PC-3 (cell line): Measurements from ENCODE around the gene PLPPR5. TPM values are rescaled to one million over a fixed set of nuclear protein-coding genes. Genes with fewer than 3 reads are reported as not detected.

ENCODE experiments used
- ATAC-seq: fragments of 200-7000 bp; cut with Tn5 transposase; 2 replicates; pipeline ENCODE4 v1.9.1; 2020; ENCODE audit warnings: mild to moderate bottlenecking, moderate library complexity
- BruUV-seq: library from RNA; stranded (reverse); fragments of 400-500 nt; replicated peaks from 2 replicates; lab custom pipeline; 2021; lab: Mats Ljungman, UMichigan
- CTCF ChIA-PET: fragments of 300-600 bp; sonication (Branson Sonifier 250); formaldehyde crosslinking; loops from one replicate; lab custom pipeline; 2022; ENCODE audit warnings: antibody characterized with exemption; lab: Charles Lee
- POLR2A ChIA-PET: fragments of 300-600 bp; sonication (Branson Sonifier 250); formaldehyde crosslinking; loops from one replicate; lab custom pipeline; 2022; ENCODE audit warnings: antibody characterized with exemption; ENCODE audit not compliant: unreplicated experiment; lab: Charles Lee
- DNase-seq: peaks from one replicate; pipeline ENCODE4 v3.0.0-alpha.2; 2015
- H2AFZ ChIP-seq: fragments of 300-600 bp; sonication (generic); 2 replicates; pipeline ENCODE4 v1.6.0; 2016; ENCODE audit warnings: antibody characterized with exemption, low read length
- H3F3A ChIP-seq: fragments of 300-600 bp; sonication (generic); one replicate; pipeline ENCODE4 v1.6.0; 2017; ENCODE audit warnings: antibody characterized with exemption, low read length, control low read depth, mild to moderate bottlenecking; ENCODE audit not compliant: unreplicated experiment
- H3K27ac ChIP-seq: fragments of 300-600 bp; sonication (generic); 2 replicates; pipeline ENCODE4 v1.5.1; 2016; ENCODE audit warnings: mild to moderate bottlenecking, low read length
- H3K27me3 ChIP-seq: fragments of 300-600 bp; sonication (generic); 2 replicates; pipeline ENCODE4 v1.6.1; 2016; ENCODE audit warnings: low read length, mixed read lengths
- H3K36me3 ChIP-seq: fragments of 300-600 bp; sonication (generic); 2 replicates; pipeline ENCODE4 v1.6.1; 2016; ENCODE audit warnings: low read depth, mixed run types, low read length, mixed read lengths
- H3K4me1 ChIP-seq: fragments of 300-600 bp; sonication (generic); 2 replicates; pipeline ENCODE4 v1.5.1; 2016; ENCODE audit warnings: low read length; ENCODE audit not compliant: insufficient read depth
- H3K4me2 ChIP-seq: fragments of 300-600 bp; sonication (generic); 2 replicates; pipeline ENCODE4 v1.6.0; 2016; ENCODE audit warnings: low read length
- H3K4me3 ChIP-seq: fragments of 300-600 bp; sonication (generic); 2 replicates; pipeline ENCODE4 v1.5.1; 2016; ENCODE audit warnings: mild to moderate bottlenecking, low read length, mixed read lengths
- H3K79me2 ChIP-seq: fragments of 300-600 bp; sonication (generic); 2 replicates; pipeline ENCODE4 v1.6.1; 2017; ENCODE audit warnings: low read length, mixed read lengths
- H3K9ac ChIP-seq: fragments of 300-600 bp; sonication (generic); 2 replicates; pipeline ENCODE4 v1.6.0; 2016; ENCODE audit warnings: mild to moderate bottlenecking, low read length
- H3K9me2 ChIP-seq: fragments of 300-600 bp; sonication (generic); replicated peaks from 2 replicates; pipeline ENCODE4 v1.6.1; 2016; ENCODE audit warnings: mixed run types, low read length, mixed read lengths
- H3K9me3 ChIP-seq: fragments of 300-600 bp; sonication (generic); 2 replicates; pipeline ENCODE4 v1.6.1; 2016; ENCODE audit warnings: low read length, mixed read lengths
- H4K20me1 ChIP-seq: fragments of 300-600 bp; sonication (generic); 2 replicates; pipeline ENCODE4 v1.6.1; 2016; ENCODE audit warnings: low read length, mixed read lengths
- EZH2 ChIP-seq: fragments of 300-600 bp; sonication (generic); IDR thresholded peaks from one replicate; pipeline ENCODE4 v1.6.1; 2017; ENCODE audit warnings: antibody characterized with exemption, mild to moderate bottlenecking, low read length; ENCODE audit not compliant: unreplicated experiment
- EZH2phosphoT487 ChIP-seq: fragments of 300-600 bp; sonication (generic); IDR thresholded peaks from 2 replicates; pipeline ENCODE4 v1.6.1; 2018; ENCODE audit warnings: mild to moderate bottlenecking, antibody characterized with exemption, low read length, borderline replicate concordance
- intact Hi-C: fragments of 100-400 bp; cut with micrococcal nuclease; formaldehyde crosslinking; loops from 2 replicates; pipeline ENCODE4 v1.9.0; 2023
- total RNA-seq: library from RNA; depleted of rRNA; stranded (reverse); fragments of >200 nt; gene quantifications from 2 replicates; pipeline ENCODE4 v1.2.3, GENCODE V29; 2014
- TF ChIP-seq, protein P1 (sequence below): fragments of 300-600 bp; sonication (generic); conservative IDR thresholded peaks from 2 replicates; pipeline ENCODE4 v1.5.1; 2017; ENCODE audit warnings: antibody characterized with exemption, low read depth, mild to moderate bottlenecking, low read length

The PLPPR5 gene
- total RNA-seq, 1 experiment from 2014 or later = 2.1 TPM

DNA sequence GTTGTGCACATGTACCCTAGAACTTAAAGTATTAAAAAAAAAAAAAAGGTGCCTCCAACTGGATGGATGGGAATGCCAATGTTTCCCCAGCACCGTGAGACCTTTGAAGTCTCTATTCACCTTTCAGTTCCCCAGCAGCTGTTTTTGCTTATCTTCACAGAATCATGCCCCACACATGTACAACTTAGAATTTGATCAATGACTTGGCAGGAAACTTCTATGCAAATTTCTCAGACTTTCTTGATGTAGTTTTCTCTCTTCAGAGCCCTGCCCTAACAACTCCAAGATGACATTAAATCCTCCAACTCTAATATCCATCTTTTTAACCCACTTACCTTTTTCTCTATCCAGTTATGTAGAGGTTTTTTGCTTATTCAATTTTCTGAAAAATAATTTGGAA, 144.3 kb downstream of the PLPPR5 start:
- no peak overlapping the region for H2AFZ ChIP-seq
- intact Hi-C loops = no loop called here
- TF ChIP-seq EZH2 = no peak
- TF ChIP-seq EZH2phosphoT487 = no peak
- TF ChIP-seq, protein P1, sequence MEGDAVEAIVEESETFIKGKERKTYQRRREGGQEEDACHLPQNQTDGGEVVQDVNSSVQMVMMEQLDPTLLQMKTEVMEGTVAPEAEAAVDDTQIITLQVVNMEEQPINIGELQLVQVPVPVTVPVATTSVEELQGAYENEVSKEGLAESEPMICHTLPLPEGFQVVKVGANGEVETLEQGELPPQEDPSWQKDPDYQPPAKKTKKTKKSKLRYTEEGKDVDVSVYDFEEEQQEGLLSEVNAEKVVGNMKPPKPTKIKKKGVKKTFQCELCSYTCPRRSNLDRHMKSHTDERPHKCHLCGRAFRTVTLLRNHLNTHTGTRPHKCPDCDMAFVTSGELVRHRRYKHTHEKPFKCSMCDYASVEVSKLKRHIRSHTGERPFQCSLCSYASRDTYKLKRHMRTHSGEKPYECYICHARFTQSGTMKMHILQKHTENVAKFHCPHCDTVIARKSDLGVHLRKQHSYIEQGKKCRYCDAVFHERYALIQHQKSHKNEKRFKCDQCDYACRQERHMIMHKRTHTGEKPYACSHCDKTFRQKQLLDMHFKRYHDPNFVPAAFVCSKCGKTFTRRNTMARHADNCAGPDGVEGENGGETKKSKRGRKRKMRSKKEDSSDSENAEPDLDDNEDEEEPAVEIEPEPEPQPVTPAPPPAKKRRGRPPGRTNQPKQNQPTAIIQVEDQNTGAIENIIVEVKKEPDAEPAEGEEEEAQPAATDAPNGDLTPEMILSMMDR = no peak

GRCh38 chr1:98854137-98854536, 150.5 kb downstream of the PLPPR5 start:
- H3K27ac ChIP-seq = no peak overlapping the region
- H3K9me2 ChIP-seq = no peaks in the 10 kb centered on the region
- BruUV-seq = no TSS peak
- intact Hi-C loops = no loop called here
- no peaks in the 10 kb centered on the region for H3K4me1 ChIP-seq
- H3K27me3 ChIP-seq = no peaks in the 10 kb centered on the region
- no peaks in the 10 kb centered on the region for H4K20me1 ChIP-seq
- no peak for DNase-seq
- no peak for TF ChIP-seq EZH2
- TF ChIP-seq, protein P1 = no peak
- TF ChIP-seq EZH2phosphoT487 = no peak
- no peaks in the 10 kb centered on the region for H3K36me3 ChIP-seq
- no peak overlapping the region for H3K9ac ChIP-seq
- H3K4me3 ChIP-seq = no peak overlapping the region
- ChIA-PET POLR2A (no interaction called here), CTCF (no interaction called here)
- no peak overlapping the region for H3K4me2 ChIP-seq
- H2AFZ ChIP-seq = no peak overlapping the region
- ATAC-seq = no peak
- H3K9me3 ChIP-seq = no peaks in the 10 kb centered on the region
- no peaks in the 10 kb centered on the region for H3F3A ChIP-seq
- no peaks in the 10 kb centered on the region for H3K79me2 ChIP-seq

More for the DNA sequence above, 144.3 kb downstream of the PLPPR5 start:
- Histone ChIP-seq H3K4me2 (no peak overlapping the region), H3K9me2 (no peaks in the 10 kb centered on the region), H3F3A (no peaks in the 10 kb centered on the region), H3K79me2 (no peaks in the 10 kb centered on the region), H3K9me3 (no peaks in the 10 kb centered on the region), H3K27ac (no peak overlapping the region), H3K27me3 (no peaks in the 10 kb centered on the region), H3K36me3 (no peaks in the 10 kb centered on the region), H3K4me1 (no peaks in the 10 kb centered on the region), H3K9ac (no peak overlapping the region), H4K20me1 (no peaks in the 10 kb centered on the region), H3K4me3 (no peak overlapping the region)
- BruUV-seq = no TSS peak
- ChIA-PET POLR2A (no interaction called here), CTCF (no interaction called here)
- no peak for DNase-seq
- no peak for ATAC-seq

DNA sequence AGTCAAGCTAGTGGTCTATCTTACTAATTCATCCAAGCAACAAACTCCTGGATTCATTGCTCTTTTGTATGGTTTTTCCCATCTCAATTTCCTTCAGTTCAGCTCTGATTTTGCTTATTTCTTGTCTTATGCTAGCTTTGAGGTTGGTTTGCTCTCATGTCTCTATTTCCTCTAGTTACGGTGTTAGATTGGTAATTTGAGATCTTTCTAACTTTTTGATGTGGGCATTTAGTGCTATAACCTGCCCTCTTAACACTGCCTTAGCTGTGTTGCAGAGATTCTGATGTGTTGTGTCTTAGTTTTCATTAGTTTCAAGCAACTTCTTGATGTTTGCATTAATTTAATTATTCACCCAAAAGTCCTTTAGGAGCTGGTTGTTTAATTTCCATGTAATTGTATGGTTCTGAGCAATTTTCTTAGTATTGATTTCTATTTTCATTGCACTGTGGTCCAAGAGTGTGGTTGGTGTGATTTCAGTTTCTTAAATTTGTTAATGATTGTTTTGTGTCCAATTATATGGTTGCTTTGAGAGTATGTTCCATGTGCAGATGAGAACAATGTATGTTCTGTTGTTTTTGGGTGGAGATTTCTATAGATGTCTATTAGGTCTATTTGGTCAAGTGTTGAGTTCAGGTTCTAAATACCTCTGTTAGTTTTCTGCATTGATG, 154.6 kb downstream of the PLPPR5 start:
- H3K9me2 ChIP-seq = no peaks in the 10 kb centered on the region
- H3K9ac ChIP-seq = no peak overlapping the region
- no peaks in the 10 kb centered on the region for H3K27me3 ChIP-seq
- no peaks in the 10 kb centered on the region for H3K4me1 ChIP-seq
- no peaks in the 10 kb centered on the region for H3K36me3 ChIP-seq
- no peak overlapping the region for H3K27ac ChIP-seq
- DNase-seq = no peak
- H2AFZ ChIP-seq = no peak overlapping the region
- TF ChIP-seq EZH2phosphoT487 (no peak), EZH2 (no peak)
- TF ChIP-seq, protein P1 = no peak
- H3K4me2 ChIP-seq = no peak overlapping the region
- no peak for ATAC-seq
- ChIA-PET POLR2A (no interaction called here), CTCF (no interaction called here)
- H3K9me3 ChIP-seq = no peaks in the 10 kb centered on the region
- BruUV-seq = no TSS peak
- H3K4me3 ChIP-seq = no peak overlapping the region
- intact Hi-C loops = no loop called here
- H3K79me2 ChIP-seq = no peaks in the 10 kb centered on the region
- H4K20me1 ChIP-seq = no peaks in the 10 kb centered on the region
- H3F3A ChIP-seq = no peaks in the 10 kb centered on the region
